ENCODE measurements around the gene MIEF1. TPM values are rescaled to one million over a fixed set of nuclear protein-coding genes. Genes with fewer than 3 reads are reported as not detected.

The MIEF1 gene
- total RNA-seq, 1 experiment from 2014 or later, result 29.9 TPM

DNA sequence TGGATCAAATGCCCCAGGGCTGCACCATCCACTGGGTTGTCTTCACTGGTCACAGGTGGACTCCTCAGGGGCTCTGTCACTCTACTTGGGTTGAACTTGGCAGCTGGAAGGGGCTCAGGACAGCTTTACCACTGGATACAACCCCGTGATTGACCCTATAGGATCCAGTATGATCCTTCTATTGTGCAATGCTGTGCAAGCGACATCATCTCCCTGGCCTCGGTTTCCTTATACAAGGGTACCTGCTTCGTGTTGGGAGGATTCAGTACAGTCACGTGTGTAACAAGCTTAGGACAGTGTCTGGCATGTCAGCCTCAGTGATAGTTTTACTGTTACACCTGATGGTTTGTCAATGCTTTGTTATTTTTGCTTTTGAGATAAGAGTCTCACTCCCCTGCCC is 20.5 kb upstream of the MIEF1 start:
- intact Hi-C loops (cut with micrococcal nuclease; ENCODE audit: unreplicated experiment), result no loop called here
- POLR2A ChIA-PET, result no interaction called here

DNA sequence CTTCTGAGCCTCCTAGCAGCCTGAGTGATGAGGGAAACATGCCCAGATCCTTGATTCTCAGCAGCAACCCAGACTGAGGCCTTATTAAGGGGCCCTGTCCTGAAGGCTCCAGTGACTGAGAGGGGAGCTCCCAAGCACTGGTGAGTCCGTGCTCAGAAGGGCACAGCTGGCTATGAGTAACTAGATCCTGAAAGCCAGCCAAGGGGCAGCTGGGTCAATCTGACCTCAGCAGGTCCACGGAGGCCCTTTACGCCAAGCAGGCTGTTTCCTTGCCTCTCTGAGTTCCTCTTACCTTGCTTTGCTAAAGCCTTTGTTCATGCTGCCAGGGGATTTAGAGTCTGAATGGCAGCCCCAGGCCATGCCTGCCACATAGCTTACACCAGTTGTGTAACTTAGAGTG is 19.3 kb upstream of the MIEF1 start:
- H3K4me1 ChIP-seq (ENCODE audit: control insufficient read depth, insufficient read depth, low read length), result no peaks in the 10 kb centered on the region
- POLR2A ChIA-PET, result no interaction called here
- no peaks in the 10 kb centered on the region for H3K36me3 ChIP-seq (ENCODE audit: control insufficient read depth, insufficient read depth, low read length)
- TF ChIP-seq POLR2AphosphoS5 (IDR thresholded peaks at IDR 0.05; ENCODE audit: low read depth, low read length) (no peak), SIN3A (IDR thresholded peaks at IDR 0.05; ENCODE audit: borderline replicate concordance, insufficient read depth, low read depth, low read length) (no peak), CTCF (IDR thresholded peaks at IDR 0.05) (no peak)
- ATAC-seq, result no peak
- no TSS peak for BruUV-seq (replicated peaks)
- intact Hi-C loops (cut with micrococcal nuclease; ENCODE audit: unreplicated experiment) (no loop called here), in situ Hi-C loops (cut with HindIII; ENCODE audit: low pct_unique_long_range_greater_than_20kb, low sequenced_read_pairs) (no loop called here)
- no peak for DNase-seq (ENCODE audit: low read depth, low spot score)
- H3K4me3 ChIP-seq (ENCODE audit: low read depth in 2 of 2, low read length in 2 of 2), result no peak overlapping the region
- CTCF ChIA-PET, result no interaction called here
- no peak overlapping the region for H3K27ac ChIP-seq (ENCODE audit: low read length)
- H3K27me3 ChIP-seq (ENCODE audit: control insufficient read depth, insufficient read depth, low read length), result no peaks in the 10 kb centered on the region
- no peaks in the 10 kb centered on the region for H3K9me3 ChIP-seq (ENCODE audit: control insufficient read depth, insufficient read depth, low read depth, low read length)

More for the DNA sequence above, 20.5 kb upstream of the MIEF1 start:
- in situ Hi-C loops (cut with HindIII; ENCODE audit: low pct_unique_long_range_greater_than_20kb, low sequenced_read_pairs), result no loop called here
- TF ChIP-seq, protein P1, sequence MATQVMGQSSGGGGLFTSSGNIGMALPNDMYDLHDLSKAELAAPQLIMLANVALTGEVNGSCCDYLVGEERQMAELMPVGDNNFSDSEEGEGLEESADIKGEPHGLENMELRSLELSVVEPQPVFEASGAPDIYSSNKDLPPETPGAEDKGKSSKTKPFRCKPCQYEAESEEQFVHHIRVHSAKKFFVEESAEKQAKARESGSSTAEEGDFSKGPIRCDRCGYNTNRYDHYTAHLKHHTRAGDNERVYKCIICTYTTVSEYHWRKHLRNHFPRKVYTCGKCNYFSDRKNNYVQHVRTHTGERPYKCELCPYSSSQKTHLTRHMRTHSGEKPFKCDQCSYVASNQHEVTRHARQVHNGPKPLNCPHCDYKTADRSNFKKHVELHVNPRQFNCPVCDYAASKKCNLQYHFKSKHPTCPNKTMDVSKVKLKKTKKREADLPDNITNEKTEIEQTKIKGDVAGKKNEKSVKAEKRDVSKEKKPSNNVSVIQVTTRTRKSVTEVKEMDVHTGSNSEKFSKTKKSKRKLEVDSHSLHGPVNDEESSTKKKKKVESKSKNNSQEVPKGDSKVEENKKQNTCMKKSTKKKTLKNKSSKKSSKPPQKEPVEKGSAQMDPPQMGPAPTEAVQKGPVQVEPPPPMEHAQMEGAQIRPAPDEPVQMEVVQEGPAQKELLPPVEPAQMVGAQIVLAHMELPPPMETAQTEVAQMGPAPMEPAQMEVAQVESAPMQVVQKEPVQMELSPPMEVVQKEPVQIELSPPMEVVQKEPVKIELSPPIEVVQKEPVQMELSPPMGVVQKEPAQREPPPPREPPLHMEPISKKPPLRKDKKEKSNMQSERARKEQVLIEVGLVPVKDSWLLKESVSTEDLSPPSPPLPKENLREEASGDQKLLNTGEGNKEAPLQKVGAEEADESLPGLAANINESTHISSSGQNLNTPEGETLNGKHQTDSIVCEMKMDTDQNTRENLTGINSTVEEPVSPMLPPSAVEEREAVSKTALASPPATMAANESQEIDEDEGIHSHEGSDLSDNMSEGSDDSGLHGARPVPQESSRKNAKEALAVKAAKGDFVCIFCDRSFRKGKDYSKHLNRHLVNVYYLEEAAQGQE (IDR thresholded peaks at IDR 0.05; ENCODE audit: insufficient read depth in 1 of 2, low read depth in 2 of 2, low read length in 1 of 2), result no peak
- TF ChIP-seq POLR2AphosphoS5 (IDR thresholded peaks at IDR 0.05; ENCODE audit: low read depth, low read length), result no peak
- TF ChIP-seq CTCF (IDR thresholded peaks at IDR 0.05), result no peak
- TF ChIP-seq SIN3A (IDR thresholded peaks at IDR 0.05; ENCODE audit: borderline replicate concordance, insufficient read depth, low read depth, low read length), result no peak
- TF ChIP-seq TCF7L2 (IDR thresholded peaks at IDR 0.05; ENCODE audit: low read depth, low read length), result no peak
- Histone ChIP-seq H3K27ac (ENCODE audit: low read length) (no peak overlapping the region), H3K36me3 (ENCODE audit: control insufficient read depth, insufficient read depth, low read length) (no peaks in the 10 kb centered on the region), H3K27me3 (ENCODE audit: control insufficient read depth, insufficient read depth, low read length) (no peaks in the 10 kb centered on the region), H3K9me3 (ENCODE audit: control insufficient read depth, insufficient read depth, low read depth, low read length) (no peaks in the 10 kb centered on the region), H3K4me3 (ENCODE audit: low read depth in 2 of 2, low read length in 2 of 2) (no peak overlapping the region), H3K4me1 (ENCODE audit: control insufficient read depth, insufficient read depth, low read length) (no peaks in the 10 kb centered on the region)
- CTCF ChIA-PET, result interaction anchor here (0.6 to 0.7 kb wide), 2 partner anchors 501 to 716 kb away, joined by 3 to 5 read pairs; no protein-coding TSS in a partner anchor
- no TSS peak for BruUV-seq (replicated peaks)
- ATAC-seq, result no peak
- DNase-seq (ENCODE audit: low read depth, low spot score), result no peak

Data from Panc1 (cell line).